Spleen (tissue), 7 donors: Measurements from ENCODE around the gene PTPDC1.

Experiments used
- CTCF ChIP-seq, 11 experiments: fragments of 200-600 bp in 7 of 11; fragments of 450-650 bp in 4 of 11; sonication (generic) in 4 of 11; IDR thresholded peaks in 8 of 11; conservative IDR thresholded peaks in 3 of 11; 1 replicate in 7 of 11; 2 replicates in 4 of 11; pipeline versions ENCODE4 v1.4.0 to v1.8.0; 2016 to 2021; ENCODE audit warnings: antibody characterized with exemption in 11 of 11, inconsistent platforms in 4 of 11, mild to moderate bottlenecking in 1 of 11
- POLR2A ChIP-seq, 3 donors: fragments of 450-650 bp; IDR thresholded peaks; one replicate each; pipeline ENCODE4 v1.5.1; 2017; ENCODE audit warnings: antibody characterized with exemption in 3 of 3, mild to moderate bottlenecking in 1 of 3
- donor health status: DM: no; HTN: no; CAD: no; lungs with moderate emphysema.
- donor health status: DM: no; HTN: no; CAD: no.
- donor health status: DM: no; HTN: no; CAD: no.

GRCh38 chr9:94057918-94058317 lies 26.3 kb upstream of the PTPDC1 start:
- TF ChIP-seq POLR2A (IDR thresholded peaks at IDR 0.05) = no peak
- TF ChIP-seq CTCF (IDR thresholded peaks at IDR 0.05 in 8 of 11, conservative IDR thresholded peaks at IDR 0.05 in 3 of 11) = no peak
